Keratinocyte (primary cell): Measurements from ENCODE around the gene PITPNM3. TPM values are rescaled to one million over a fixed set of nuclear protein-coding genes. Genes with fewer than 3 reads are reported as not detected.

ENCODE experiments used
- DNase-seq: peaks from one replicate; pipeline ENCODE4 v3.0.0-alpha.2; 2011; ENCODE audit warnings: low read depth, missing footprints, low spot score
- FAIRE-seq: peaks from 2 replicates; lab custom pipeline; 2011; peaks lifted over from hg19 to GRCh38; lab: Jason Lieb, UNC
- H2AFZ ChIP-seq: 2 replicates; pipeline ENCODE4 v1.6.0; 2012; ENCODE audit warnings: low read length, control low read depth, inconsistent platforms; ENCODE audit not compliant: control insufficient read depth
- H3K27ac ChIP-seq: 2 replicates; pipeline ENCODE4 v1.5.1; 2011; ENCODE audit warnings: low read length; ENCODE audit not compliant: control insufficient read depth, insufficient read depth
- H3K27me3 ChIP-seq: 3 replicates; pipeline ENCODE4 v1.6.0; 2011; ENCODE audit warnings: low read length; ENCODE audit not compliant: control insufficient read depth, insufficient read depth; ENCODE audit errors: extremely low read depth
- H3K36me3 ChIP-seq, 2 experiments: 2 replicates in 1 of 2; 3 replicates in 1 of 2; pipeline ENCODE4 v1.5.1; 2011; ENCODE audit warnings: low read length in 2 of 2, mild to moderate bottlenecking in 1 of 2; ENCODE audit not compliant: control insufficient read depth in 2 of 2, insufficient read depth in 2 of 2; ENCODE audit errors: extremely low read depth in 1 of 2
- H3K4me1 ChIP-seq: 3 replicates; pipeline ENCODE4 v1.5.1; 2011; ENCODE audit warnings: low read length; ENCODE audit not compliant: control insufficient read depth, insufficient read depth; ENCODE audit errors: extremely low read depth
- H3K4me2 ChIP-seq: 3 replicates; pipeline ENCODE4 v1.6.0; 2011; ENCODE audit warnings: low read depth, low read length; ENCODE audit not compliant: control insufficient read depth, insufficient read depth; ENCODE audit errors: extremely low read depth
- H3K4me3 ChIP-seq, 3 experiments: fragments of 200-600 bp in 1 of 3; sonication (generic) in 1 of 3; 2 replicates in 2 of 3; 3 replicates in 1 of 3; pipeline ENCODE4 v1.5.1; 2011 to 2016; ENCODE audit warnings: low read length in 3 of 3, mild to moderate bottlenecking in 3 of 3, control low read depth in 2 of 3, inconsistent platforms in 1 of 3, low read depth in 1 of 3, mixed read lengths in 1 of 3, mixed run types in 1 of 3, moderate library complexity in 1 of 3; ENCODE audit not compliant: control insufficient read depth in 2 of 3, insufficient read depth in 2 of 3; ENCODE audit errors: extremely low read depth in 1 of 3
- H3K79me2 ChIP-seq: 2 replicates; pipeline ENCODE4 v1.6.0; 2012; ENCODE audit warnings: low read length; ENCODE audit not compliant: control insufficient read depth, insufficient read depth
- H3K9ac ChIP-seq: 3 replicates; pipeline ENCODE4 v1.6.0; 2011; ENCODE audit warnings: low read length; ENCODE audit not compliant: control insufficient read depth, insufficient read depth; ENCODE audit errors: extremely low read depth
- H3K9me1 ChIP-seq: 3 replicates; pipeline ENCODE4 v1.6.0; 2011; ENCODE audit warnings: low read length; ENCODE audit not compliant: control insufficient read depth, insufficient read depth; ENCODE audit errors: extremely low read depth
- H3K9me3 ChIP-seq: 2 replicates; pipeline ENCODE4 v1.5.1; 2012; ENCODE audit warnings: low read depth, low read length; ENCODE audit not compliant: control insufficient read depth
- H4K20me1 ChIP-seq: 3 replicates; pipeline ENCODE4 v1.6.0; 2011; ENCODE audit warnings: low read length; ENCODE audit not compliant: control insufficient read depth, insufficient read depth; ENCODE audit errors: extremely low read depth
- EZH2 ChIP-seq: IDR thresholded peaks from one replicate; pipeline ENCODE4 v1.6.1; 2012; ENCODE audit warnings: inconsistent platforms, mild to moderate bottlenecking, low read length, moderate library complexity
- dilution Hi-C: fragments of 300-500 bp; cut with MboI; formaldehyde crosslinking; loops from one replicate; pipeline ENCODE4 v1.7.0; 2020; ENCODE audit warnings: low sequenced_read_pairs; ENCODE audit not compliant: extremely low pct_ligation_motif_present
- polyA plus RNA-seq, 5 experiments: library from polyadenylated mRNA; depleted of rRNA in 3 of 5; stranded (reverse) in 3 of 5; stranded (forward) in 1 of 5; unstranded in 1 of 5; fragments of >200 nt; gene quantifications; 1 replicate in 1 of 5; 2 replicates in 3 of 5; 3 replicates in 1 of 5; pipeline versions ENCODE4 v1.2.1 to v1.2.3, GENCODE V29; 2011 to 2012; ENCODE audit warnings: missing spikeins in 2 of 5, low read depth in 1 of 5, low replicate concordance in 1 of 5
- TF ChIP-seq, protein P1 (sequence below), 3 experiments: IDR thresholded peaks in 1 of 3; conservative IDR thresholded peaks in 1 of 3; optimal IDR thresholded peaks in 1 of 3; 2 replicates in 2 of 3; 3 replicates in 1 of 3; pipeline versions ENCODE3 to v1.5.1; 2011; ENCODE audit warnings: low read length in 3 of 3, mild to moderate bottlenecking in 3 of 3, moderate library complexity in 2 of 3, control low read depth in 1 of 3, inconsistent platforms in 1 of 3; ENCODE audit not compliant: insufficient read depth in 2 of 3; ENCODE audit errors: extremely low read depth in 1 of 3

The PITPNM3 gene
- polyA plus RNA-seq, 1 donor (not counting 4 experiments of a cell fraction or from before 2014, with no cell fraction given), result 7.7 TPM

DNA sequence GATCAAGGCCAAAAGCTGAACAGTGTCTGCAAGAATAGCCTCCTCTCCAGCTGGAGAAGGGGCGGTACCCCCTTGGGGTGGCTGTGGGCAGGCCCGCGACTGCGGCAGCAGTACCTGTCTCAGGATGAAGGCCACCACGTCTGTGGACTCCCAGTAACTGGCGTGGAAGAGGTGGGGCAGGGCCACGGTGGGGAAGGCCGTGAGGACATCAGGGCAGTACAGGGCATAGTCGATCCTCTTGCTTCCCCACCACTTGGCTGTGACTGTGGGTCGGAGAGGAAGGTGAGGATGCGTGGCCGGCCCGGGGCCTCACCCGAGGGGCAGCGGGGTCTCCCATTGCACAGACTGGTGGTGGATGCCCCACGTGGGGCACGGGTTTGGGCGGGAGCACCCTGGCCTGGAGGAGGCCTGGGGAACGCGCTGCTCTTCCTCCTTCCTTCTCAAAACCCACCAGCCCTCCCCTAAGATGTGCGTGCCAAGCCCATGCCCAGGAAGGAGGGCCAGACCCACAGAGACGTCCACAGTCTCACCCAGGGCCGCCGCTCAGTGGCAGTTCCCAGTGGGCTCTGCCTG, 86.1 kb downstream of the PITPNM3 start:
- H3K79me2 ChIP-seq, result no peaks in the 10 kb centered on the region
- no peak for DNase-seq
- H2AFZ ChIP-seq, result no peak overlapping the region
- no peak overlapping the region for H3K4me2 ChIP-seq
- no peak for TF ChIP-seq EZH2
- TF ChIP-seq, protein P1, sequence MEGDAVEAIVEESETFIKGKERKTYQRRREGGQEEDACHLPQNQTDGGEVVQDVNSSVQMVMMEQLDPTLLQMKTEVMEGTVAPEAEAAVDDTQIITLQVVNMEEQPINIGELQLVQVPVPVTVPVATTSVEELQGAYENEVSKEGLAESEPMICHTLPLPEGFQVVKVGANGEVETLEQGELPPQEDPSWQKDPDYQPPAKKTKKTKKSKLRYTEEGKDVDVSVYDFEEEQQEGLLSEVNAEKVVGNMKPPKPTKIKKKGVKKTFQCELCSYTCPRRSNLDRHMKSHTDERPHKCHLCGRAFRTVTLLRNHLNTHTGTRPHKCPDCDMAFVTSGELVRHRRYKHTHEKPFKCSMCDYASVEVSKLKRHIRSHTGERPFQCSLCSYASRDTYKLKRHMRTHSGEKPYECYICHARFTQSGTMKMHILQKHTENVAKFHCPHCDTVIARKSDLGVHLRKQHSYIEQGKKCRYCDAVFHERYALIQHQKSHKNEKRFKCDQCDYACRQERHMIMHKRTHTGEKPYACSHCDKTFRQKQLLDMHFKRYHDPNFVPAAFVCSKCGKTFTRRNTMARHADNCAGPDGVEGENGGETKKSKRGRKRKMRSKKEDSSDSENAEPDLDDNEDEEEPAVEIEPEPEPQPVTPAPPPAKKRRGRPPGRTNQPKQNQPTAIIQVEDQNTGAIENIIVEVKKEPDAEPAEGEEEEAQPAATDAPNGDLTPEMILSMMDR (optimal IDR thresholded peaks at IDR 0.05 in 1 of 3, IDR thresholded peaks at IDR 0.05 in 1 of 3, conservative IDR thresholded peaks at IDR 0.05 in 1 of 3; ENCODE audit: extremely low read depth in 1 of 3, insufficient read depth in 2 of 3, low read length in 3 of 3), result no peak
- FAIRE-seq, result no peak
- no peaks in the 10 kb centered on the region for H3K9me1 ChIP-seq
- dilution Hi-C loops, result no loop called here
- H3K4me3 ChIP-seq, result no peak overlapping the region
- peaks cover 2 to 8% of the 10 kb centered on the region in 2 experiments for H3K36me3 ChIP-seq
- no peaks in the 10 kb centered on the region for H3K9me3 ChIP-seq
- peaks cover 33% of the 10 kb centered on the region for H3K4me1 ChIP-seq
- H3K27me3 ChIP-seq, result no peaks in the 10 kb centered on the region
- H3K9ac ChIP-seq, result no peak overlapping the region
- H4K20me1 ChIP-seq, result peaks cover 3% of the 10 kb centered on the region
- H3K27ac ChIP-seq, result no peak overlapping the region

DNA sequence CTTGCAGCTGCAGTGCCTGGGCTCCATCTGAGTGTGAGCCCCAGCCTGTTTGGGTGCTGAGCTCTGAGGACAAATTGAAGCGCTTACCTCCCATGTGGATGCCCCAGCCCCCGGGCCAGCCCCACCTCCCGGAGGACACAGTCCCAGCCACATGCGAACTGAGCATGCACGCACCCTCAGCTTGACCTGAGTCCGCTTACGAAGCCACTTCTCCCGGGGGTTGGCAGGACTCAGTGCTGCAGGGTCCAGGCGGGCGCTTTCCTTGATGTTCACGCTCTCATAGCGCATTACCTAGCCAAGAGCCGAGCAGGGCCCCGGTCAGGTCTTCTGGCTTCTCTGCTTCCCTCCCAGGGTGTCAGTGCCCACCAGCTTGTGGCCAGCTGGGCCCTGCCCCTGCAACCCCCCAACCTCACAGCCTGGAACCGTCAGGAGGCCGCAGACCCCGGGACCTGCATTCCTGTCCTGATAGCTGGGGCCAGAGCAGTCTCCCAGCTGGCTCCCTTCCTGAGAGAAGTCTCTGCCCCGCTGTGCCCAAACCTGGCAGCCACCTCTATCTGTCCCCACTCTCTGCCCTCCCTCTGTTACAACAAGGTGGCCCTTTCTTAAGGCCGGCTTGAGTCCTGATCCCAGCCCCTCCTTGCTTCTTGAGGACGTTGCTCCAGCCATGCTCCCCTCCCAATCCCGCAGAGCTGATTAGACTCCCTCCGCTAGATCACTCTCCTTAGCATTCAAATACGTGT, 88.1 kb downstream of the PITPNM3 start:
- peaks cover 5 to 8% of the 10 kb centered on the region in 2 experiments for H3K36me3 ChIP-seq
- no peak for TF ChIP-seq EZH2
- TF ChIP-seq, protein P1 (optimal IDR thresholded peaks at IDR 0.05 in 1 of 3, IDR thresholded peaks at IDR 0.05 in 1 of 3, conservative IDR thresholded peaks at IDR 0.05 in 1 of 3; ENCODE audit: extremely low read depth in 1 of 3, insufficient read depth in 2 of 3, low read length in 3 of 3), result no peak
- H3K9me1 ChIP-seq, result no peaks in the 10 kb centered on the region
- DNase-seq (no peak), FAIRE-seq (no peak)
- H4K20me1 ChIP-seq, result peaks cover 3% of the 10 kb centered on the region
- H3K4me3 ChIP-seq, result no peak overlapping the region
- H3K9me3 ChIP-seq, result no peaks in the 10 kb centered on the region
- no peak overlapping the region for H3K4me2 ChIP-seq
- H3K27ac ChIP-seq, result no peak overlapping the region
- no peaks in the 10 kb centered on the region for H3K27me3 ChIP-seq
- H3K79me2 ChIP-seq, result no peaks in the 10 kb centered on the region
- no peak overlapping the region for H3K9ac ChIP-seq
- dilution Hi-C loops, result no loop called here
- no peak overlapping the region for H2AFZ ChIP-seq
- peaks cover 20% of the 10 kb centered on the region for H3K4me1 ChIP-seq
